Subcutaneous abdominal adipose tissue (tissue), 5 donors: Measurements from ENCODE around the gene LITAFD.

Source experiments
- H3K27ac ChIP-seq: one replicate; pipeline ENCODE4 v1.7.0; 2013; ENCODE audit warnings: low read depth, mild to moderate bottlenecking, inconsistent platforms, low read length, moderate library complexity
- H3K27me3 ChIP-seq, 5 donors: one replicate each; pipeline ENCODE4 v1.7.0; 2013; ENCODE audit warnings: low read length in 5 of 5, inconsistent platforms in 1 of 5; ENCODE audit not compliant: control insufficient read depth in 5 of 5, insufficient read depth in 4 of 5
- H3K36me3 ChIP-seq, 5 donors: one replicate each; pipeline ENCODE4 v1.7.0; 2013; ENCODE audit warnings: low read length in 5 of 5; ENCODE audit not compliant: control insufficient read depth in 5 of 5, insufficient read depth in 5 of 5
- H3K4me1 ChIP-seq, 5 donors: one replicate each; pipeline ENCODE4 v1.7.0; 2013; ENCODE audit warnings: low read length in 5 of 5, mild to moderate bottlenecking in 3 of 5, moderate library complexity in 1 of 5; ENCODE audit not compliant: control insufficient read depth in 5 of 5, insufficient read depth in 5 of 5
- H3K4me3 ChIP-seq, 5 donors: one replicate each; pipeline ENCODE4 v1.7.0; 2013; ENCODE audit warnings: low read length in 5 of 5, low read depth in 1 of 5
- H3K9ac ChIP-seq, 5 donors: one replicate each; pipeline ENCODE4 v1.7.0; 2013; ENCODE audit warnings: low read length in 5 of 5, mild to moderate bottlenecking in 4 of 5, moderate library complexity in 3 of 5
- H3K9me3 ChIP-seq, 5 donors: one replicate each; pipeline ENCODE4 v1.7.0; 2013; ENCODE audit warnings: low read length in 5 of 5; ENCODE audit not compliant: control insufficient read depth in 5 of 5
- donor health status: healthy.
- donor health status: healthy.
- donor health status: healthy.
- donor health status: healthy.
- donor health status: healthy.

Gene LITAFD

GRCh38 chr16:8893426-8893825 lies 11.3 kb downstream of the LITAFD start:
- H3K27ac ChIP-seq, result no peak overlapping the region
- H3K27me3 ChIP-seq, result no peaks in the 10 kb centered on the region
- peaks cover 19 to 89% (median 82%) of the 10 kb centered on the region in 5 donors for H3K36me3 ChIP-seq
- no peaks in the 10 kb centered on the region for H3K9me3 ChIP-seq
- no peak overlapping the region for H3K9ac ChIP-seq
- peaks cover 0 to 2% (median 0%) of the 10 kb centered on the region in 5 donors for H3K4me1 ChIP-seq
- no peak overlapping the region for H3K4me3 ChIP-seq

DNA sequence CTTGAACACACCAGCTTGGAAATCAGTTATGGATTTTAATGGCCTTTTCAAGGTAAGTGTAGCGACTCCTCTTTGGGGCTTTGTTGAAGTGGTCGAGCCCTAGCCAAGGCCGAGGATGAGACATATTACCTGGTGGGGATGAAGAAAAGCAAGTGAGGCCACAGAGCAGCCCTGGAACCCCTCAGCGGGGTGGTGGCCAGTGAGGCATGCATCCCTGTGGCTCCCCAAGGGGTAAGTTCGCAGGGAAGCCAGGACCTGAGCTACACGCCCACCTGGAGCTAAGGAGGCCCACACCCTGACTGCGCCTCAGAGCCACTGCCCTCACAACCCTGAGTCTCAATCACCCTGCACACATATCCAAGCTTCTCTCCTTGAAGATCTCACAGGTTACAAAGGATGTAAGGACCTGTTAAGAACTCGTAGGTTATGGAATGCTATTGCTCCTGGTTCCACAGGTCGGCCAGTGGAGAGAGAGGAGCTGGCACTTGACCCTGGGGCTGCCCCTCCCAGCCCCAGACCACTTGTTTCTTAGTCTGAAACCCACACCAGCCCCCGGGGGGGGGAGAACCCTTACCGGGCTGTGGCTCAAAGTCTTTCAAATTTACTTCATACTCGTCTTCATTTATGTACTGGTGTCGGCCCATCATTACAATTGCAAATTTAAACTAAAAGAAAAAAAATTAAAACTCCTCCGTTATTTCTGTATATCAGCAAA lies 12.0 kb downstream of the LITAFD start:
- H3K4me3 ChIP-seq, result no peak overlapping the region
- no peaks in the 10 kb centered on the region for H3K27me3 ChIP-seq
- H3K27ac ChIP-seq, result no peak overlapping the region
- peaks cover 25 to 94% (median 89%) of the 10 kb centered on the region in 5 donors for H3K36me3 ChIP-seq
- no peaks in the 10 kb centered on the region for H3K9me3 ChIP-seq
- no peak overlapping the region for H3K9ac ChIP-seq
- H3K4me1 ChIP-seq, result no peaks in the 10 kb centered on the region

GRCh38 chr16:8894736-8895334 lies 12.7 kb downstream of the LITAFD start:
- peaks cover 30 to 97% (median 92%) of the 10 kb centered on the region in 5 donors for H3K36me3 ChIP-seq
- no peak overlapping the region for H3K9ac ChIP-seq

DNA sequence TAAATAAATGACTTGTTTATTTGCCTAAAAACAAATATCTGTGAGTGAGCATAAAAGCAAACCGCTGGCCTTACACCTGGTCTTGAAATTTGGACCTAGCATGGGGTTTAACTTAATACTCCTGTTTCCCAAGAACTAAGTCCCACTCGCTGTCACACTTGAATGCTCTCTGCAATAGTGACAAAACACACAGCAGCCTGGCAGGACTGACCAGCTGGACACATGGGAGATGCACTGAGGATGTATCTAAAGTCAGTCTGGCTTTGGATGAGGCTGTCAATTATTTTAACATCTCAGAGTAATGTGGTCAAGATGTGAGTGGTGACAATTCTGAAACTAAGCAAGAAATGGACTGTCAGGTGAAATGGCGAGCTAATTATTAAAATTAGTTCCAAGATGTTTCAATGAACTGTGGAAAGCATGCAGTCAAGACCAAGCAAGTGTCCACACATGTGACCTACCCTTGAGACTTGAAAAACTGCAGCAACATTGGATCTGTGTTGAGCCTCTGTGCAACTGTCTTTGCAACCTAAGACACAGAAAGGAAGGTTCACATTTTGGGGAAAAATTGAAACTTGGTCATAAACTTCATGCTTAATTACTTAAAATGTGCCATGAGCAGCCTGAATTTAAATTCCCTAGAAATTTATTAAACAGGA lies 16.6 kb downstream of the LITAFD start:
- Histone ChIP-seq H3K27ac (no peak overlapping the region), H3K9ac (no peak overlapping the region), H3K9me3 (no peaks in the 10 kb centered on the region), H3K27me3 (no peaks in the 10 kb centered on the region), H3K4me3 (no peak overlapping the region), H3K36me3 (peaks cover 48 to 99% (median 90%) of the 10 kb centered on the region in 5 donors), H3K4me1 (no peaks in the 10 kb centered on the region)

More at GRCh38 chr16:8894736-8895334, 12.7 kb downstream of the LITAFD start:
- Histone ChIP-seq H3K9me3 (no peaks in the 10 kb centered on the region), H3K27me3 (no peaks in the 10 kb centered on the region), H3K27ac (no peak overlapping the region), H3K4me1 (no peaks in the 10 kb centered on the region), H3K4me3 (no peak overlapping the region)

DNA sequence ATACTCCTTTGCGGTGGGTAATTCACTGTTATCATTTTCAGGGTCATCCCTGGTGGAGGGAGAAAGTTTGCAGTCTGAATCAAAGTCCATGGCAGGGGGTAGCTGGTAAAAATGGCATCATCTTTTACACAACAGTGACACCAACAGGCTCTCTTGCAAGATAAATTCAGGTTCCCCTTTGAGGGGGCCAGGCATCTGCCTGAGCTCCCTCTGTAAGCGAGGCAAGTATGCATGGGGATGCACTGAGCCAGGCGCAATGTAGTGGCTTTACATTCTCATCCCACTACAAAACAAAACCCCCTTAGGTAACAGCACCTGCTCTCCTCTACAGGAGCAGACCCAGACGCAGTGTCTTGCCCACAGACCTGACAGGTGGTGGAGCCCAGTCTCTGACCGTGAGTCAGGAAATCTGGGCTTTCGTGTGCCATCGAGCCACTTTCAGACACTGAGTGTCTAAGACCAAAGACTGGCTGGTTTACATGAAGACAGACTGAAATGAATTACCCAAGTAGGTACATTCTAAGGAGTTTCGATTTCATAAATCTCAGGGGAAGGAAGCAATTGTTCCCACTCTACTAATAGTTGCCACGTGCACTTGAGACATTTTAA lies 17.7 kb downstream of the LITAFD start:
- H3K9me3 ChIP-seq, result no peaks in the 10 kb centered on the region
- H3K27me3 ChIP-seq, result no peaks in the 10 kb centered on the region
- H3K27ac ChIP-seq, result no peak overlapping the region
- no peak overlapping the region for H3K9ac ChIP-seq
- H3K36me3 ChIP-seq, result peaks cover 48 to 97% (median 87%) of the 10 kb centered on the region in 5 donors
- H3K4me3 ChIP-seq, result no peak overlapping the region
- H3K4me1 ChIP-seq, result no peaks in the 10 kb centered on the region

DNA sequence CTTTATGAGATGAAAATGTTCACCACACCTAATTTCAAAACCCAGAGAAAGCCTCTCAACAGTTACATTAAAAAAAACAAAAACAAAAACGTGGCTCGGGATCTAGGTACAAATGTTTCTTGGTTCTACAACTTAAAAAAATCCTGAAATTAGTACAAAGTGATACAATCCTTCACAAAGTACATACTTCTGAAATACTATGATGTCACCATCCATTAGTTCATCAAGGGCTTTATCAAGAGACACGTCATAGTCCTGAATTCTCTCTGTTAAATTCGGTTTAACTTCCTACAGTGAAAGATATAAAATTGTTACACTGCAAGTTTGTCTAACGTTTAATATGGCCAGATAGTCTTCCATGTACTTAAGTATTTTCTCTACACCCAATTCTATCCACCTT lies 18.2 kb downstream of the LITAFD start:
- H3K4me3 ChIP-seq, result no peak overlapping the region
- H3K36me3 ChIP-seq, result peaks cover 43 to 97% (median 87%) of the 10 kb centered on the region in 5 donors
- H3K9ac ChIP-seq, result no peak overlapping the region
- no peaks in the 10 kb centered on the region for H3K4me1 ChIP-seq
- no peaks in the 10 kb centered on the region for H3K27me3 ChIP-seq
- H3K27ac ChIP-seq, result no peak overlapping the region
- no peaks in the 10 kb centered on the region for H3K9me3 ChIP-seq

GRCh38 chr16:8901320-8901861 lies 19.2 kb downstream of the LITAFD start:
- peaks cover 38 to 96% (median 90%) of the 10 kb centered on the region in 5 donors for H3K36me3 ChIP-seq
- H3K27me3 ChIP-seq, result no peaks in the 10 kb centered on the region
- no peaks in the 10 kb centered on the region for H3K9me3 ChIP-seq
- no peak overlapping the region for H3K4me3 ChIP-seq
- H3K4me1 ChIP-seq, result peaks cover 0 to under 1% (median 0%) of the 10 kb centered on the region in 5 donors
- H3K27ac ChIP-seq, result no peak overlapping the region
- H3K9ac ChIP-seq, result no peak overlapping the region

GRCh38 chr16:8903004-8903403 lies 20.9 kb downstream of the LITAFD start:
- Histone ChIP-seq H3K9ac (no peak overlapping the region), H3K9me3 (no peaks in the 10 kb centered on the region), H3K4me1 (peaks cover 0 to 8% (median 0%) of the 10 kb centered on the region in 5 donors), H3K36me3 (peaks cover 35 to 97% (median 85%) of the 10 kb centered on the region in 5 donors), H3K27me3 (no peaks in the 10 kb centered on the region), H3K27ac (no peak overlapping the region), H3K4me3 (no peak overlapping the region)

DNA sequence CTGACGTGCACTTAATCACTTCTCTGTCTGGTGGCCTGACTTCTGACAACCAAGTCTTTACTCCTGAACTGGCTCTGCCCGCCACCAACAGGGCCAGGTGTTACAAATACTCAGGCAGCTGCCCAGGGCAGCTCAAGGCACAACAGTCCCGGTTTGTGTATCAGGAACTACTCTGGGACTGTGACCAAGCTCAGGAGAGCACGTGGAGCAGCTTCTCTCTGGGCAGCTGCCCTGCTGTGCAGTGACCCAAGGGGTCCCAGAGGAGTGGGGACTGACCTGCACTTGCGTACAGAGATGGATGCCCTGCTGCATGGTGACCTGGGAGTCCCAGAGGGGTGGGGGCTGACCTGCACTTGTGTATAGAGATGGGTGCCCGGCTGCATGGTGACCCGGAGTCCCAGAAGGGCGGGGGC lies 21.9 kb downstream of the LITAFD start:
- Histone ChIP-seq H3K36me3 (peaks cover 35 to 97% (median 84%) of the 10 kb centered on the region in 5 donors), H3K9ac (no peak overlapping the region), H3K4me3 (no peak overlapping the region), H3K27ac (no peak overlapping the region), H3K4me1 (peaks cover 0 to 8% (median 0%) of the 10 kb centered on the region in 5 donors), H3K27me3 (no peaks in the 10 kb centered on the region), H3K9me3 (no peaks in the 10 kb centered on the region)
